NB4 (cell line): Measurements from ENCODE around the gene DIS3L2.

Source experiments
- DNase-seq: peaks from one replicate; pipeline ENCODE4 v3.0.0; 2010; ENCODE audit warnings: low read depth
- H3K4me3 ChIP-seq: one replicate; pipeline ENCODE4 v1.5.1; 2011; ENCODE audit warnings: mild to moderate bottlenecking, low read depth, low read length, moderate library complexity
- MYC ChIP-seq: IDR thresholded peaks from 2 replicates; pipeline ENCODE4 v1.6.1; 2011; ENCODE audit warnings: low read depth, low read length
- POLR2A ChIP-seq: IDR thresholded peaks from 2 replicates; pipeline ENCODE4 v1.6.1; 2011; ENCODE audit warnings: mild to moderate bottlenecking; ENCODE audit not compliant: insufficient read length; ENCODE audit errors: extremely low read depth
- TF ChIP-seq, protein P1 (sequence below): IDR thresholded peaks from one replicate; pipeline ENCODE4 v1.5.1; 2012; ENCODE audit warnings: low read depth, low read length
- TF ChIP-seq, protein P2 (sequence below): IDR thresholded peaks from 2 replicates; pipeline ENCODE4 v1.6.1; 2011; ENCODE audit warnings: low read depth, low read length

The DIS3L2 gene

GRCh38 chr2:232014681-232015080, 53.2 kb downstream of the DIS3L2 start:
- no peak overlapping the region for H3K4me3 ChIP-seq
- TF ChIP-seq POLR2A (no peak), MYC (no peak)
- TF ChIP-seq, protein P1, sequence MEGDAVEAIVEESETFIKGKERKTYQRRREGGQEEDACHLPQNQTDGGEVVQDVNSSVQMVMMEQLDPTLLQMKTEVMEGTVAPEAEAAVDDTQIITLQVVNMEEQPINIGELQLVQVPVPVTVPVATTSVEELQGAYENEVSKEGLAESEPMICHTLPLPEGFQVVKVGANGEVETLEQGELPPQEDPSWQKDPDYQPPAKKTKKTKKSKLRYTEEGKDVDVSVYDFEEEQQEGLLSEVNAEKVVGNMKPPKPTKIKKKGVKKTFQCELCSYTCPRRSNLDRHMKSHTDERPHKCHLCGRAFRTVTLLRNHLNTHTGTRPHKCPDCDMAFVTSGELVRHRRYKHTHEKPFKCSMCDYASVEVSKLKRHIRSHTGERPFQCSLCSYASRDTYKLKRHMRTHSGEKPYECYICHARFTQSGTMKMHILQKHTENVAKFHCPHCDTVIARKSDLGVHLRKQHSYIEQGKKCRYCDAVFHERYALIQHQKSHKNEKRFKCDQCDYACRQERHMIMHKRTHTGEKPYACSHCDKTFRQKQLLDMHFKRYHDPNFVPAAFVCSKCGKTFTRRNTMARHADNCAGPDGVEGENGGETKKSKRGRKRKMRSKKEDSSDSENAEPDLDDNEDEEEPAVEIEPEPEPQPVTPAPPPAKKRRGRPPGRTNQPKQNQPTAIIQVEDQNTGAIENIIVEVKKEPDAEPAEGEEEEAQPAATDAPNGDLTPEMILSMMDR, result no peak
- TF ChIP-seq, protein P2, sequence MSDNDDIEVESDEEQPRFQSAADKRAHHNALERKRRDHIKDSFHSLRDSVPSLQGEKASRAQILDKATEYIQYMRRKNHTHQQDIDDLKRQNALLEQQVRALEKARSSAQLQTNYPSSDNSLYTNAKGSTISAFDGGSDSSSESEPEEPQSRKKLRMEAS, result no peak

GRCh38 chr2:232018181-232018580, 56.7 kb downstream of the DIS3L2 start:
- DNase-seq, result no peak
- TF ChIP-seq, protein P1, result no peak
- TF ChIP-seq, protein P2, result no peak
- TF ChIP-seq POLR2A, result no peak
- TF ChIP-seq MYC, result no peak

More at GRCh38 chr2:232014681-232015080, 53.2 kb downstream of the DIS3L2 start:
- no peak for DNase-seq

GRCh38 chr2:232022718-232023117, 61.2 kb downstream of the DIS3L2 start:
- no peak for TF ChIP-seq MYC
- TF ChIP-seq, protein P2, result no peak
- TF ChIP-seq, protein P1, result no peak
- no peak for DNase-seq
- H3K4me3 ChIP-seq, result no peak overlapping the region

More at GRCh38 chr2:232018181-232018580, 56.7 kb downstream of the DIS3L2 start:
- no peak overlapping the region for H3K4me3 ChIP-seq

- DNase-seq, result no peak
- H3K4me3 ChIP-seq, result no peak overlapping the region
- TF ChIP-seq, protein P1, result no peak
- TF ChIP-seq POLR2A, result no peak
- TF ChIP-seq, protein P2, result no peak
- no peak for TF ChIP-seq MYC
Measured at GRCh38 chr2:232023426-232023825, 61.9 kb downstream of the DIS3L2 start.

GRCh38 chr2:232024457-232024856, 62.9 kb downstream of the DIS3L2 start:
- no peak overlapping the region for H3K4me3 ChIP-seq
- TF ChIP-seq, protein P2, result no peak
- TF ChIP-seq, protein P1, result no peak
- no peak for TF ChIP-seq MYC
- TF ChIP-seq POLR2A, result no peak
- no peak for DNase-seq

DNA sequence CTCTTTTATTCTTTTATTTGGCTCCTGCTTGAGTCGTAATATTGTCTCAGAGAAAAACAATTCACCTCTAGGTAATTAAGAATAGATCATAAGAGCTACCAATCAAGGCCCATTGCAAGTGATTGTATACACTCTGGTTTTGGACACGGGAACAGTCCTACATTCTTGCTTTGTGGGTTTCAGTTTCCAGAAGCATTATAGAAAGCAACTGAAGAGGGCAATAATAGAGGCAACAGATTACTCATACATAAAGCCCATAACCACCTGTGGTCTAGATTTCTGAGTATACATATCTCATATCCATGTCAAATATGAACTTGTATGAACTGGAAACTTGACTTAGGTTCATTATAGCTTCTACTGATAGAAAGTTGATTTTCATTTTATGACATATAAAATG, 65.4 kb downstream of the DIS3L2 start:
- no peak for DNase-seq
- TF ChIP-seq POLR2A (no peak), MYC (no peak)
- TF ChIP-seq, protein P2, result no peak
- TF ChIP-seq, protein P1, result no peak
- no peak overlapping the region for H3K4me3 ChIP-seq
